Endothelial cell (in vitro differentiated cells): ENCODE results near the gene DOK3. TPM values are rescaled to one million over a fixed set of nuclear protein-coding genes. Genes with fewer than 3 reads are reported as not detected.
"Not testable (repeated sequence)": the region's sequence is repeated elsewhere in the genome, so short reads cannot be mapped to it uniquely, and the experiment has no call there.

ENCODE experiments used
- DNase-seq: peaks from one replicate; pipeline ENCODE4 v3.0.0; 2021; ENCODE audit warnings: low spot score
- H3K27ac Mint-ChIP-seq: one replicate; pipeline ENCODE4 v1.8.0; 2021; ENCODE audit warnings: mixed read lengths, inconsistent platforms; ENCODE audit not compliant: unreplicated experiment
- H3K27me3 Mint-ChIP-seq: one replicate; pipeline ENCODE4 v1.8.0; 2021; ENCODE audit warnings: mild to moderate bottlenecking, moderate library complexity, mixed read lengths, inconsistent platforms; ENCODE audit not compliant: unreplicated experiment
- H3K36me3 Mint-ChIP-seq: one replicate; pipeline ENCODE4 v1.8.0; 2021; ENCODE audit warnings: mild to moderate bottlenecking, low read depth, mixed read lengths, inconsistent platforms; ENCODE audit not compliant: unreplicated experiment
- H3K4me1 Mint-ChIP-seq: one replicate; pipeline ENCODE4 v1.8.0; 2021; ENCODE audit warnings: mild to moderate bottlenecking, mixed read lengths, inconsistent platforms; ENCODE audit not compliant: unreplicated experiment
- H3K4me3 Mint-ChIP-seq: one replicate; pipeline ENCODE4 v1.8.0; 2021; ENCODE audit warnings: mild to moderate bottlenecking, mixed read lengths, inconsistent platforms; ENCODE audit not compliant: unreplicated experiment
- H3K9me3 Mint-ChIP-seq: one replicate; pipeline ENCODE4 v1.8.0; 2021; ENCODE audit warnings: mixed read lengths, inconsistent platforms; ENCODE audit not compliant: unreplicated experiment
- total RNA-seq: library from RNA; stranded (reverse); fragmentation: NEBNext Ultra II Directional; extraction: Animal tissue kit (Norgen Biotek cat#: 25700); gene quantifications from one replicate; pipeline ENCODE4 v1.2.1, GENCODE V29; 2021; ENCODE audit not compliant: unreplicated experiment
- TF ChIP-seq, protein P1 (sequence below): fragments of 200-600 bp; sonication (generic); IDR thresholded peaks from one replicate; pipeline ENCODE4 v1.5.0; 2021; ENCODE audit warnings: antibody characterized with exemption; ENCODE audit not compliant: unreplicated experiment

The DOK3 gene
- total RNA-seq, 1 donor from 2014 or later = 51.4 TPM

DNA sequence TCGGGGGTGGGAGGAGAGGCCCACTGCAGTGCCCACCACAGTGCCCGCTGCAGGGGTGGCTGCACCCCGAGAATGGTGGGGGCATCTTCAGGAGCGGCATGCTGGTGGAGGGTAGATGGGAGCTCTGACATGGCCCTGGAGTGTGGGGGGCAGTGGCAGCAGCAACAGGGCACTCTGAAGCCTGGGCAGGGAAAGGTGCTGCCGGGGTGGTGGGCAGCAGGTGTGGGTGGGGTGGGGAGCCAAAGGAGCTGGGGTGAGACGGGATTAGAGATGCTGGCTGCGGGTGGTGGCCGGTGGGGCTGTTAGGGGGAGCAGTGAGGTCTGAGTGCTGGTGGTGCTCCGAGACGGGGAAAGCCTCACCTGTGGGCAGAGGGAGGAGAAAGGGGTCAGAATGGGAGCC lies 26.8 kb upstream of the DOK3 start:
- peaks cover 27% of the 10 kb centered on the region for H3K36me3 Mint-ChIP-seq
- H3K27me3 Mint-ChIP-seq = peaks cover 10% of the 10 kb centered on the region
- TF ChIP-seq, protein P1, sequence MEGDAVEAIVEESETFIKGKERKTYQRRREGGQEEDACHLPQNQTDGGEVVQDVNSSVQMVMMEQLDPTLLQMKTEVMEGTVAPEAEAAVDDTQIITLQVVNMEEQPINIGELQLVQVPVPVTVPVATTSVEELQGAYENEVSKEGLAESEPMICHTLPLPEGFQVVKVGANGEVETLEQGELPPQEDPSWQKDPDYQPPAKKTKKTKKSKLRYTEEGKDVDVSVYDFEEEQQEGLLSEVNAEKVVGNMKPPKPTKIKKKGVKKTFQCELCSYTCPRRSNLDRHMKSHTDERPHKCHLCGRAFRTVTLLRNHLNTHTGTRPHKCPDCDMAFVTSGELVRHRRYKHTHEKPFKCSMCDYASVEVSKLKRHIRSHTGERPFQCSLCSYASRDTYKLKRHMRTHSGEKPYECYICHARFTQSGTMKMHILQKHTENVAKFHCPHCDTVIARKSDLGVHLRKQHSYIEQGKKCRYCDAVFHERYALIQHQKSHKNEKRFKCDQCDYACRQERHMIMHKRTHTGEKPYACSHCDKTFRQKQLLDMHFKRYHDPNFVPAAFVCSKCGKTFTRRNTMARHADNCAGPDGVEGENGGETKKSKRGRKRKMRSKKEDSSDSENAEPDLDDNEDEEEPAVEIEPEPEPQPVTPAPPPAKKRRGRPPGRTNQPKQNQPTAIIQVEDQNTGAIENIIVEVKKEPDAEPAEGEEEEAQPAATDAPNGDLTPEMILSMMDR = no peak
- no peaks in the 10 kb centered on the region for H3K9me3 Mint-ChIP-seq
- H3K4me3 Mint-ChIP-seq = no peak overlapping the region
- peaks cover 5% of the 10 kb centered on the region for H3K4me1 Mint-ChIP-seq
- DNase-seq = no peak
- no peak overlapping the region for H3K27ac Mint-ChIP-seq

- peaks cover 5% of the 10 kb centered on the region for H3K4me1 Mint-ChIP-seq
- H3K27me3 Mint-ChIP-seq = peaks cover 13% of the 10 kb centered on the region
- no peaks in the 10 kb centered on the region for H3K9me3 Mint-ChIP-seq
- peaks cover 36% of the 10 kb centered on the region for H3K36me3 Mint-ChIP-seq
- TF ChIP-seq, protein P1 = no peak
- no peak for DNase-seq
- no peak overlapping the region for H3K4me3 Mint-ChIP-seq
- no peak overlapping the region for H3K27ac Mint-ChIP-seq
Observed at GRCh38 chr5:177535125-177535524, 25.5 kb upstream of the DOK3 start.

- H3K4me1 Mint-ChIP-seq, H3K9me3 Mint-ChIP-seq, DNase-seq, H3K4me3 Mint-ChIP-seq, H3K27ac Mint-ChIP-seq: not testable (repeated sequence)
- Mint-ChIP-seq H3K27me3 (peaks cover 14% of the 10 kb centered on the region), H3K36me3 (peaks cover 39% of the 10 kb centered on the region)
Observed at GRCh38 chr5:177534433-177534832, 24.8 kb upstream of the DOK3 start.

DNA sequence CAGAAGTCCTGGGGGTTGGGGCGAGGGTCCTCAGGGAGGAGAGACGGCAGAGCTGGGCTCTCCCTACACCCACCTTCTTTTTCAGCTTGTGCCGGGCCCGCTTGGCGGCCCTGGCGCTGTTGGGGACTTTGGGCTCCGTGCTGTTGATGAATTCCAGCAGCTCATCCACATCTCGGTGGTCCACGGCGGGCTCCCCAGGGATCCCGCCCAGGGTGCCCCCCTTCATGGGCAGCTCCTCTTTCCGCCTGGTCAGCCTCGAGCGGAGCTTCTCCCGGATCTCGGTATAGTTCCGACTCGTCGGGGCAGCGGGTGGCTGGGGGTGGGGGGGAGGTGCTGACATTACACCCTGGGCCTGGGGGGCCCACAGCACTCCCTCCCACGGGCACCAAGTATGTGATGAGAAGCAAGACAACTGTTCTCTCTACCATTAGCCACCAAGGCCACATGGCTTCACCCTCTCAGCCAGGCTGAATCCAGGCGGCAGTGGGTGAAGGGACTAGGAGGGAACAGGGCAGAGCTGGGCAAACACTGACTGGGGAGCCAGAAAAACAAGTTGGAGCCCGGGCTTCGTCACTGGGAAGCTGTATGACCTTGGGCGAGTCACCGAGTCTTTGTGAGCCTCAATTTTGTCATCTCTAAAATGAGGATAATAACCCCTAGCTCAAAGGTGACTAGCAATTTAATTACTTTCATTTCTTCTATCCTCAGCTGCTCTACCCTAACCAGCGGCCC lies 21.7 kb upstream of the DOK3 start:
- DNase-seq = no peak
- H3K27ac Mint-ChIP-seq = no peak overlapping the region
- H3K4me3 Mint-ChIP-seq = no peak overlapping the region
- H3K4me1 Mint-ChIP-seq = no peaks in the 10 kb centered on the region
- H3K27me3 Mint-ChIP-seq = peaks cover 15% of the 10 kb centered on the region
- H3K9me3 Mint-ChIP-seq = no peaks in the 10 kb centered on the region
- TF ChIP-seq, protein P1 = no peak
- H3K36me3 Mint-ChIP-seq = peaks cover 27% of the 10 kb centered on the region

DNA sequence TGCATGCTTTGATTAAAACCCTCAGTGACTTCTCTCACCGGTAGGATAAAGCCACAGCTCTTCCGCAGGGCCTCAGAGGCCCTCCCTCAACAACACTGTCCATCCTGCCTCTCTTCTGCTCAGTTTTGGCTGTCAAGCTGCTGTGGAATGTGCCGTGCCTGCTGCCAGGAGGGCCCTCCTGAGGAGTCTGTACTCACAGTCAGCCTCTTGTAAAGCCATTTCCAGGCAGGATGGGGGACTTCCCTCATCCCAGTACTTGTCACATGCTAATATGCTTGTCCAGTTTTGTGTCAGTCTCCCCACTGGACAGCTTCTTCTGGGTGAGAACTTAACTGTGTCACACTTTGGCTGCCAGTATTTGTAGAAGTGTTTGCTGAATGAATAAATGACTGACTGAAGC lies 21.0 kb upstream of the DOK3 start:
- H3K4me3 Mint-ChIP-seq = peak overlapping the region; percentile 35

More for the DNA sequence above, 21.0 kb upstream of the DOK3 start:
- no peak for DNase-seq
- no peak overlapping the region for H3K27ac Mint-ChIP-seq
- H3K4me1 Mint-ChIP-seq = no peaks in the 10 kb centered on the region
- H3K36me3 Mint-ChIP-seq = peaks cover 29% of the 10 kb centered on the region
- TF ChIP-seq, protein P1 = no peak
- H3K9me3 Mint-ChIP-seq = no peaks in the 10 kb centered on the region
- peaks cover 15% of the 10 kb centered on the region for H3K27me3 Mint-ChIP-seq
